ENCODE measurements around the gene BANP.

Gene BANP

DNA sequence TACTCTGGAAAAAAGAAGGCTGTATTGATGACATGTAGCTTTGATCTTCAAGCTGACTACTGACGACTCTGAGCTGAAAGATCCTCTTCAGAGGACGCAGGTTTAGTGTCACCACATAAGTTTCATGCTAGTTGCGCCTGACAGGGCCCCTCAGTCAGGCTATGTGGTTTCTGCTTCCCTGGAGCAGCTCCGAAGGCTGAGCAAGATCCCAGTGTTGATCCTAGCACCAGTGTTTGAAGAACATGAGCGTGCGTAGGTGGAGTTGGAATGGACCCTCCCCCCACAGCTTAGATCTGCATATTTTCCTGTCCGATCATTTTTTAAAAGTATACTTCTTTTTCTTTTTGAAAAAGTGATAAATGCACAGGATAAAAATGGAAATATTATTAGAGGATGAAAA is 17.3 kb downstream of the BANP start:
- peaks cover 56% of the 10 kb centered on the region for H3K79me2 ChIP-seq (ENCODE audit: insufficient read depth, low read length)
- no peaks in the 10 kb centered on the region for H3F3A ChIP-seq (ENCODE audit: insufficient read depth, low read length)
- no peaks in the 10 kb centered on the region for H3K9me2 ChIP-seq (ENCODE audit: low read depth, low read length)
- no peak overlapping the region for H3K27ac ChIP-seq (ENCODE audit: low read depth, low read length, poor library complexity, severe bottlenecking)
- no peak overlapping the region for H3K4me3 ChIP-seq (ENCODE audit: low read depth, low read length, poor library complexity, severe bottlenecking)
- H3K4me2 ChIP-seq (ENCODE audit: low read length) = no peak overlapping the region
- peaks cover 7% of the 10 kb centered on the region; the same call in 1 of the 2 replicates for H3K9me3 ChIP-seq (ENCODE audit: low read length)
- peaks cover 15% of the 10 kb centered on the region for H3K4me1 ChIP-seq (ENCODE audit: insufficient read depth, low read length, severe bottlenecking)
- no peak overlapping the region for H2AFZ ChIP-seq (ENCODE audit: low read length)
- no peak overlapping the region for H3K9ac ChIP-seq (ENCODE audit: low read length)
- TF ChIP-seq, protein P1, sequence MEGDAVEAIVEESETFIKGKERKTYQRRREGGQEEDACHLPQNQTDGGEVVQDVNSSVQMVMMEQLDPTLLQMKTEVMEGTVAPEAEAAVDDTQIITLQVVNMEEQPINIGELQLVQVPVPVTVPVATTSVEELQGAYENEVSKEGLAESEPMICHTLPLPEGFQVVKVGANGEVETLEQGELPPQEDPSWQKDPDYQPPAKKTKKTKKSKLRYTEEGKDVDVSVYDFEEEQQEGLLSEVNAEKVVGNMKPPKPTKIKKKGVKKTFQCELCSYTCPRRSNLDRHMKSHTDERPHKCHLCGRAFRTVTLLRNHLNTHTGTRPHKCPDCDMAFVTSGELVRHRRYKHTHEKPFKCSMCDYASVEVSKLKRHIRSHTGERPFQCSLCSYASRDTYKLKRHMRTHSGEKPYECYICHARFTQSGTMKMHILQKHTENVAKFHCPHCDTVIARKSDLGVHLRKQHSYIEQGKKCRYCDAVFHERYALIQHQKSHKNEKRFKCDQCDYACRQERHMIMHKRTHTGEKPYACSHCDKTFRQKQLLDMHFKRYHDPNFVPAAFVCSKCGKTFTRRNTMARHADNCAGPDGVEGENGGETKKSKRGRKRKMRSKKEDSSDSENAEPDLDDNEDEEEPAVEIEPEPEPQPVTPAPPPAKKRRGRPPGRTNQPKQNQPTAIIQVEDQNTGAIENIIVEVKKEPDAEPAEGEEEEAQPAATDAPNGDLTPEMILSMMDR (IDR thresholded peaks at IDR 0.05; ENCODE audit: low read length) = no peak
- TF ChIP-seq EZH2 (IDR thresholded peaks at IDR 0.05; ENCODE audit: borderline replicate concordance, low read length) = no peak
- H4K20me1 ChIP-seq (ENCODE audit: insufficient read depth, low read length) = no peaks in the 10 kb centered on the region
- H3K36me3 ChIP-seq (ENCODE audit: insufficient read depth, low read length) = peaks cover 11% of the 10 kb centered on the region
- H3K27me3 ChIP-seq (ENCODE audit: insufficient read depth, low read length) = no peaks in the 10 kb centered on the region

DNA sequence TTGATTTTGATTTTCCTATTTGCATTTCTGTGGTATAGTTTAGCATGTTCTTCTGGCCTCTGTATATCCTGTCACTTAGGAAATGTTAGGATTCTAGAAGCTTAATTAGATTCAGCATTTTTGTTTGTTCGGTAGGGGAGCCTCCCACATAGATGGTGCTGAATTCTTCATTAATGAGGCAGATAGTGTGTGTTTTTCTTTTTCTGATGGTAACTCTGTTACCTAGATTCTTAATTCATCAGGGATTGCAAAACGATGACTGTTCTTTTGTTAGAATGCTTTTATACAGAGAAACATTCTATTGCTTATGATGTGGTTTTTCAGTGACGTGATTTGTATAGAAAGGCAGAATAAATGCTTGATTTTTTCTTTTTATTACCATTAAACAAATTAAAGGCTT is 19.0 kb downstream of the BANP start:
- Histone ChIP-seq H3K27ac (ENCODE audit: low read depth, low read length, poor library complexity, severe bottlenecking) (no peak overlapping the region), H3K4me3 (ENCODE audit: low read depth, low read length, poor library complexity, severe bottlenecking) (no peak overlapping the region), H3K27me3 (ENCODE audit: insufficient read depth, low read length) (no peaks in the 10 kb centered on the region), H3K9ac (ENCODE audit: low read length) (no peak overlapping the region), H3K36me3 (ENCODE audit: insufficient read depth, low read length) (peaks cover 11% of the 10 kb centered on the region), H3F3A (ENCODE audit: insufficient read depth, low read length) (no peaks in the 10 kb centered on the region), H3K9me3 (ENCODE audit: low read length) (peaks cover 7% of the 10 kb centered on the region; the same call in 1 of the 2 replicates), H3K9me2 (ENCODE audit: low read depth, low read length) (no peaks in the 10 kb centered on the region), H4K20me1 (ENCODE audit: insufficient read depth, low read length) (no peaks in the 10 kb centered on the region), H3K4me1 (ENCODE audit: insufficient read depth, low read length, severe bottlenecking) (peaks cover 12% of the 10 kb centered on the region), H2AFZ (ENCODE audit: low read length) (no peak overlapping the region), H3K4me2 (ENCODE audit: low read length) (no peak overlapping the region), H3K79me2 (ENCODE audit: insufficient read depth, low read length) (peaks cover 57% of the 10 kb centered on the region)
- no peak for TF ChIP-seq EZH2 (IDR thresholded peaks at IDR 0.05; ENCODE audit: borderline replicate concordance, low read length)
- TF ChIP-seq, protein P1 (IDR thresholded peaks at IDR 0.05; ENCODE audit: low read length) = no peak

DNA sequence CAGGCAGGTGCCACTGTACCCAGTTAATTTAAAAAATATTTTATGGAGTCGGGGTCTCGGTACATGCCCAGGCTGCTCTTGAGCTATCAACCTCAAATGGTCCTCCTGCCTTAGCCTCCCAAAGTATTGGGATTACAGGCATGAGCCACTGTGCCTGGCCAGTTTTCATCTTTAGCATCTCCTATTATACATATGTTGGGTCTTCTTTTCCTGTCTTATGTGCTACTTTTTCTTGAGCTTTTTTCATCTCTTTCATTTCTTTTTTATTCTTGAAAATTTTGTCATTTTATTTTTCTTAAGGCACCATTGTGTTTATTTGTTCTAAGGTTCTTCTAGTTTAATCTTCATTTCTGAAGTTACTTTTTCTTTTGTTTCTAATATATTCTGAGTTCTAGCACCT is 20.7 kb downstream of the BANP start:
- H3K9me2 ChIP-seq (ENCODE audit: low read depth, low read length) = no peaks in the 10 kb centered on the region
- no peak overlapping the region for H3K4me2 ChIP-seq (ENCODE audit: low read length)
- no peak overlapping the region for H3K9ac ChIP-seq (ENCODE audit: low read length)
- no peak for TF ChIP-seq EZH2 (IDR thresholded peaks at IDR 0.05; ENCODE audit: borderline replicate concordance, low read length)
- TF ChIP-seq, protein P1 (IDR thresholded peaks at IDR 0.05; ENCODE audit: low read length) = no peak
- H3K79me2 ChIP-seq (ENCODE audit: insufficient read depth, low read length) = peaks cover 47% of the 10 kb centered on the region
- H3K27ac ChIP-seq (ENCODE audit: low read depth, low read length, poor library complexity, severe bottlenecking) = no peak overlapping the region
- H3K27me3 ChIP-seq (ENCODE audit: insufficient read depth, low read length) = no peaks in the 10 kb centered on the region
- no peaks in the 10 kb centered on the region for H3F3A ChIP-seq (ENCODE audit: insufficient read depth, low read length)
- no peaks in the 10 kb centered on the region for H4K20me1 ChIP-seq (ENCODE audit: insufficient read depth, low read length)
- H3K9me3 ChIP-seq (ENCODE audit: low read length) = peaks cover 7% of the 10 kb centered on the region; the same call in 1 of the 2 replicates
- no peak overlapping the region for H3K4me3 ChIP-seq (ENCODE audit: low read depth, low read length, poor library complexity, severe bottlenecking)
- no peak overlapping the region for H2AFZ ChIP-seq (ENCODE audit: low read length)
- H3K36me3 ChIP-seq (ENCODE audit: insufficient read depth, low read length) = peaks cover 14% of the 10 kb centered on the region
- peaks cover under 1% of the 10 kb centered on the region for H3K4me1 ChIP-seq (ENCODE audit: insufficient read depth, low read length, severe bottlenecking)

Measured in OCI-LY1 (cell line).